Choroid plexus epithelial cell (primary cell): ENCODE results near the gene GJA8.
A peak's percentile ranks its signal among the peaks of the same experiment; 100 is the strongest.
"Not testable (repeated sequence)": the region's sequence is repeated elsewhere in the genome, so short reads cannot be mapped to it uniquely, and the experiment has no call there.

ENCODE experiments used
- DNase-seq: peaks from one replicate; pipeline ENCODE4 v3.0.0-alpha.2; 2010; ENCODE audit warnings: low read depth
- H3K4me3 ChIP-seq: 2 replicates; pipeline ENCODE4 v1.5.1; 2011; ENCODE audit warnings: low read depth, mild to moderate bottlenecking, control low read depth, low read length, moderate library complexity

GJA8 gene

GRCh38 chr1:147928236-147929132 is 25.9 kb downstream of the GJA8 start, which contains the start of gene GPR89B:
Gene GPR89B (plus strand): TSS chr1:147928420. CDS start chr1:147928537, 117 bp downstream.
- peak within 1 kb of the TSS; percentile 75 for H3K4me3 ChIP-seq
- peak; percentile 90 for DNase-seq

- not testable (repeated sequence) for DNase-seq, H3K4me3 ChIP-seq
Observed at GRCh38 chr1:147931137-147931536, 28.5 kb downstream of the GJA8 start.

GRCh38 chr1:147935296-147935695 is 32.7 kb downstream of the GJA8 start:
- not testable (repeated sequence) for DNase-seq, H3K4me3 ChIP-seq

GRCh38 chr1:147940456-147940855 is 37.9 kb downstream of the GJA8 start:
- not testable (repeated sequence) for H3K4me3 ChIP-seq, DNase-seq

- not testable (repeated sequence) for H3K4me3 ChIP-seq, DNase-seq
Observed at GRCh38 chr1:147942563-147942962, 40.0 kb downstream of the GJA8 start.

- not testable (repeated sequence) for H3K4me3 ChIP-seq, DNase-seq
Observed at GRCh38 chr1:147949517-147949916, 46.9 kb downstream of the GJA8 start.
